Activated naive CD4-positive, alpha-beta T cell treated with anti-CD3 and anti-CD28 coated beads, Interleukin-2, amount 10 ng/mL, durations not matched to agents 7 days and 5 days (primary cell): Measurements from ENCODE around the gene MEN1.

ENCODE experiments used
- CTCF ChIA-PET: fragments of 350-600 bp; sonication (Branson Sonifier 250); formaldehyde crosslinking; loops from one replicate; lab custom pipeline; 2021; ENCODE audit warnings: antibody characterized with exemption; lab: Charles Lee
- DNase-seq: peaks from one replicate; pipeline ENCODE4 v3.0.0-alpha.2; 2020
- H3K27ac Mint-ChIP-seq: one replicate; pipeline ENCODE4 v1.8.0; 2021; ENCODE audit warnings: mild to moderate bottlenecking, moderate library complexity, mixed read lengths
- H3K27me3 Mint-ChIP-seq: one replicate; pipeline ENCODE4 v1.8.0; 2021; ENCODE audit warnings: mild to moderate bottlenecking, mixed read lengths
- H3K36me3 Mint-ChIP-seq: one replicate; pipeline ENCODE4 v1.8.0; 2021; ENCODE audit warnings: mixed read lengths
- H3K4me1 Mint-ChIP-seq: one replicate; pipeline ENCODE4 v1.8.0; 2021; ENCODE audit warnings: mixed read lengths
- H3K4me3 Mint-ChIP-seq: one replicate; pipeline ENCODE4 v1.8.0; 2021; ENCODE audit warnings: mild to moderate bottlenecking, moderate library complexity, mixed read lengths
- H3K9me3 Mint-ChIP-seq: one replicate; pipeline ENCODE4 v1.8.0; 2021; ENCODE audit warnings: mixed read lengths

The MEN1 gene

GRCh38 chr11:64810891-64811272 is 531 bp upstream of the MEN1 start:
- Mint-ChIP-seq H3K27me3 (no peaks in the 10 kb centered on the region), H3K4me1 (peaks cover 27% of the 10 kb centered on the region), H3K9me3 (no peaks in the 10 kb centered on the region), H3K27ac (peak overlapping the region; percentile 92), H3K36me3 (peaks cover 22% of the 10 kb centered on the region), H3K4me3 (peak overlapping the region; percentile 98)
- CTCF ChIA-PET, result interaction anchor here (1.0 kb wide), 1 partner anchor 37 kb away, joined by 3 read pairs; no protein-coding TSS in a partner anchor
- peak; percentile 77 for DNase-seq

DNA sequence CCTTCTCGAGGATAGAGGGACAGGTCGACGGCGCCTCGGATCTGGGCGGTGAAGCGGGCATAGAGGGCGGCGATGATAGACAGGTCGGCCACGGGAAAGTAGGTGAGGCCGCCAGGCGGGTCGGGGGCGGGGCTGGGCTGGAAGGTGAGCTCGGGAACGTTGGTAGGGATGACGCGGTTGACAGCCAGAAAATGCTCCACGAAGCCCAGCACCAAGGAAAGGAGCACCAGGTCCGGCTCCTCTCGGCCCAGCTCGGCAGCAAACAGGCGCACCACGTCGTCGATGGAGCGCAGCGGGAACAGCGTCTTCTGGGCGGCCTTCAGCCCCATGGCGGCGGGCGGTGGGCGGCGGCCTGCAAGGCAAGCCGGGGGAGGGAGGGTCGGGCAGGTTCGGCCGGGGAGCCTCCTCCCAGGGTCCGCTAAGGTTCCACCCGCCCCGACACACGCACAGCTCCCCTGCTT is 540 bp downstream of the MEN1 start:
- H3K27ac Mint-ChIP-seq, result peak overlapping the region; percentile 73
- DNase-seq, result peak; percentile 40
- H3K4me1 Mint-ChIP-seq, result peaks cover 27% of the 10 kb centered on the region
- H3K9me3 Mint-ChIP-seq, result no peaks in the 10 kb centered on the region
- peak overlapping the region; percentile 98 for H3K4me3 Mint-ChIP-seq
- no peaks in the 10 kb centered on the region for H3K27me3 Mint-ChIP-seq
- CTCF ChIA-PET, result interaction anchor here (0.6 kb wide), 1 partner anchor 420 kb away, joined by 3 read pairs; no protein-coding TSS in a partner anchor
- peaks cover 26% of the 10 kb centered on the region for H3K36me3 Mint-ChIP-seq

DNA sequence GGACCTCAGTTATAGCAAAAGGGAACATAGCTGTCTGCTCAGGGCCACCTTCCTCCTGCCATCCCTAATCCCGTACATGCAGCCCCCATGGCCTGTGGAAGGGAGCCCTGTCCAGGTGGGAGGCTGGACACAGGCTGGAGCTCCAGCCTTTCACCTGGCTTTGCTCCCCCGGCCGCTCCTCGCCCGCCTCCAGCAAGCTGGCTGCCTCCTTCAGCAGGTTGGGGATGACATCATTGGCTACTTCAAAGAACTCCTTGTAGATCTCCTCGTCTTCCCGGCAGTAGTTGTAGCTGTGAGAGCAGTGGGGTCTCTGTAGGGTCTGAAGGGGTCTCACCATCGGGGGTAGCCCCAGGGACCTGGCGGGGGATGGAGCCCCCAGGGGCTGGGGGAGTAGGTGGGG is 4.9 kb downstream of the MEN1 start:
- no peaks in the 10 kb centered on the region for H3K27me3 Mint-ChIP-seq
- peaks cover 48% of the 10 kb centered on the region for H3K4me1 Mint-ChIP-seq
- H3K4me3 Mint-ChIP-seq, result no peak overlapping the region
- H3K27ac Mint-ChIP-seq, result no peak overlapping the region
- no peaks in the 10 kb centered on the region for H3K9me3 Mint-ChIP-seq
- DNase-seq, result no peak
- CTCF ChIA-PET, result interaction anchor here (1.0 kb wide), 1 partner anchor 117 kb away, joined by 3 read pairs; no protein-coding TSS in a partner anchor
- peaks cover 32% of the 10 kb centered on the region for H3K36me3 Mint-ChIP-seq

DNA sequence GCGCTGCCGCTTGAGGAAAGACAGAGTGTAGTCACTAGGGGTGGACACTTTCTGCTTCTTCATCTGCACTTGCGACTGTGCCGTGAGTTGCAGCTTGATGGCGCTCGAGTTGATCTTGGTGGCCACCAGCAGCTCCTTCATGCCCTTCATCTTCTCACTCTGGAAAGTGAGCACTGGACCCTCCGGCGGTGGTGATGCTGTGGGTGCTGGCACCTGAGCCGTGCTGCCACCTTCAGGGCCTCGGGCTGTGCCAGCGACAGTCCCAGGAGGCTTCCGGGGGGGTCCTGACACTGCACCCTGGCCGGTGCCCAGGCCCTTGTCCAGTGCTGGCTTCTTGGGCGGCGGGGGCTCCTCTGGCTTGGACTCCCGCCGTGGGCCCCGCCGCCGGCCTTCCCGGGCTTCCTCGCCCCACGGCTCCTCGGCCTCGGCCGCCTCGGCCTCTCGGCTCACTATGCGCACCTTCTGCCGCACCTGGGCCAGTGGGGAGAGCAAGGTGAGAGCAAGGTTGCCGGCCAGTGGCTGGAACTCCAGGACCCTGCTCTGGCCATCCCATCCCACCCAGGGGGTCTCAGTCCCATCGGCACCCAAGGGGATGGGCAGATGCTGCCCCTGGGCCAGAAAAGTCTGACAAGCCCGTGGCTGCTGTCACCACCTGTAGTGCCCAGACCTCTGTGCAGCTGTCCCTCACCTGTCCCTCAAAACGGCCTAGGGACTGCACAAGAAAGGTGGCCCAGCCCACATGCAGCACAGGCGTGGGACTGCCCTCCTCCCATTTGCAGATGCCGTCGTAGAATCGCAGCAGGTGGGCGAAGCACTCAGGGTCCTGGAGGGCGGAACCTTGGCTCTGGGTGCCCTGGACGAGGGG is 5.8 kb downstream of the MEN1 start:
- no peaks in the 10 kb centered on the region for H3K9me3 Mint-ChIP-seq
- CTCF ChIA-PET, result interaction anchor here (0.8 to 2.0 kb wide), 4 partner anchors 17 to 116 kb away, joined by 3 to 5 read pairs (median 3); partner anchors contain the start of gene SF1
- H3K36me3 Mint-ChIP-seq, result peaks cover 32% of the 10 kb centered on the region
- peaks cover 43% of the 10 kb centered on the region for H3K4me1 Mint-ChIP-seq
- DNase-seq, result no peak
- H3K4me3 Mint-ChIP-seq, result peak overlapping the region; percentile 85
- peak overlapping the region; percentile 87 for H3K27ac Mint-ChIP-seq
- H3K27me3 Mint-ChIP-seq, result no peaks in the 10 kb centered on the region

DNA sequence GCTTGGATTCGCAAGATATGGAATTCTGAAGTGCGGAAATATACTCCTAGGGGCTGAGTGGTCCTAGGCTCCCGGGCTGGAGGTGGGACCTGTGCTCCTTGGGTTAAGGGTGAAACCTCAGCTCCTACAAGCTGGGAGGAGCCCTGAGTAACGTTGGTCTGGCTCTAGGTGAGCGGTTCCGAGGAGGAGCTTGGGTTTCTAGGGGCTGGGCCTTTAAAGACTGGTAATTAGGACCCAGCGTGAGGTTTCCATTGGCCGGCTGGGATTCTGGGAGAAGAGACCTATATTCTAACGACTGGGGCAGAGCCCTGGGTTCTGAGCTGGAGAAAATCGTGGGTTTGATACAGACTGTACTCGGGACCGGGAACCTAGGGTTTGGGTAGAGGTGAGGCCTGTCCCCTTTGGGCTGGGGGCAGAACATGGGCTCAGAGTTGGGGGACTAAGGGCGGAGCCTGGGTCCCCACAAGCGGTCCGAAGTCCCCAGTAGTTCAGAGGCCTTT is 6.5 kb downstream of the MEN1 start:
- CTCF ChIA-PET, result interaction anchor here (0.6 to 2.0 kb wide), 4 partner anchors 16 to 43 kb away, joined by 3 to 5 read pairs (median 3); partner anchors contain the start of gene SF1
- DNase-seq, result no peak
- Mint-ChIP-seq H3K9me3 (no peaks in the 10 kb centered on the region), H3K27me3 (no peaks in the 10 kb centered on the region), H3K4me3 (peak overlapping the region; percentile 85), H3K4me1 (peaks cover 40% of the 10 kb centered on the region), H3K36me3 (peaks cover 35% of the 10 kb centered on the region), H3K27ac (peak overlapping the region; percentile 87)

DNA sequence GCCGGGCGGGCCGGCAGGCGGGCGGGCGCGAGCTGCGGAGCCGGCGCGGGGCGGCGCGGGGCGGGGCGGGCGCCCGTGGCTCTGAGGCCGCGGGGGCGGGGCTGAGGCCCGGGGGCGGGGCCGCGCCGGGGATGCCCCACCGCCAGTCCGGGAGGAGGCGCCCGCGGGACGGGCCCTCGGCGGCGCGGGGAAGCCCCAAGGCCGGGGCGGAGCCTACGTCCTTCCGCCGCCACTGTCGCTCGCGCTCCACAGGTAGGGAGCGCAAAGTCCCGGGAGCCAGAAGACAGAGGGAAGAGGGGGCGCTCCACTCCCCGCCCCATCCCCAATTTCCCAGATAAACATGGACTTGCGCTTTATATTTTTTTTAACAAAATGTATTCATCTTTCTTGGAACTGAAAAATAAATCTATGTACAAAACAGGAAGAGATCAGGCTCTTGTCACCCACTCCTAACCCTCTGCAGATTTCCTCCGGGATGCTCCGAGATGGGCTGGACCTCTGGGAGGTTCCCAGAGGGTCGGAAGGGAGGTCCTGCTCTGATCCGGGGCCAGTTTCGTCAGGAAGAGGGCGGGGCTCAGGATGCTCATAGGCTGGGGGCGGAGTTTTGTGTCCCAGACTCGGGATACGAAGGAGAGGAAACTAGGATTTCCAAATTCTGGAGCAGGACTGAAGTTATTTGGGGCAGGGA is 7.0 kb downstream of the MEN1 start, which contains the start of gene MAP4K2:
MAP4K2 (minus strand) TSS at position 57 of the 688 bp plus-strand sequence. CDS start 65 bp downstream, outside the sequence.
- H3K9me3 Mint-ChIP-seq, result no peaks in the 10 kb centered on the region
- peak within 1 kb of the TSS; percentile 85 for H3K4me3 Mint-ChIP-seq
- peak; percentile 89 for DNase-seq
- peaks cover 41% of the 10 kb centered on the region for H3K4me1 Mint-ChIP-seq
- CTCF ChIA-PET, result interaction anchor here (0.6 to 2.0 kb wide), 2 partner anchors 16 to 43 kb away, joined by 3 to 5 read pairs; no protein-coding TSS in a partner anchor
- peak within 1 kb of the TSS; percentile 87 for H3K27ac Mint-ChIP-seq
- H3K27me3 Mint-ChIP-seq, result no peaks in the 10 kb centered on the region
- peaks cover 38% of the 10 kb centered on the region for H3K36me3 Mint-ChIP-seq

DNA sequence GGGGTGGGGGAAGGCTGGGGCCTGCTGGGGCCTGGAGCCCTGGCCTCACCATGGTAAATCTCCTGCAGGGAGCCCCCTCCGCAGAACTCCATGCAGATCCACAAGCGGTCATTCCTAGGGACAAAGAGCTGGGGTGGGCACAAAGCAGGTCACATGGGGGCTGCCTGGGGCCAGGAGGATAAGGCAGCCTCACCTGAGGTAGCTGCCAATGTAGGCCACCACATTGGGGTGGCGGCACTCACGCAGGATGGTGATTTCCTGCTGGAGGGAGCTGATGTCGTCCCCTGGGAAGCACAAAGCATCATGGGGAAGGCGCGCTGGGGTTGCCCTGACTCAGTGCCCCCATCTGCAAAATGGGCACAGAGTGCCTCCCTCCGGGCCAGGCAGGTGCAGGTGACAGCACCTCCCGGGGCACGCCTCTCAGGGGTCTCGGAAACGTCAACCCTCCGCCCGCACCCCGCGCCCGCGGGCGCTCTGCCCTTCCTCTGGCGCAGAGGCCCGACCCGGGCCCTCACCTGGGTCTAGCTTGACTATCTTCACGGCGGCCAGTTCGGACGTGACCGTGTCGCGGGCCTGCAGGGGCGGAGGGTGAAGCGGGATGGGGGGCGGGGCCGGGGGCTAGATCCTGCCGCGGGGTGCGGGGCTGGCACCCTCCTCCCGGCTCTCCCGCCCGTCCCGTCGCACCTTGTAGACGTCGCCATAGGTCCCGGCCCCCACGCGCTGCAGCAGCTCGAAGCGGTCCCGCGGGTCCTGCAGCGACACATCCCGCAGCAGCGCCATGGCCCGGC is 7.8 kb downstream of the MEN1 start:
- no peak for DNase-seq
- Mint-ChIP-seq H3K9me3 (no peaks in the 10 kb centered on the region), H3K4me3 (peak overlapping the region; percentile 82), H3K4me1 (peaks cover 37% of the 10 kb centered on the region), H3K27me3 (no peaks in the 10 kb centered on the region), H3K36me3 (peaks cover 34% of the 10 kb centered on the region), H3K27ac (peak overlapping the region; percentile 83)
- CTCF ChIA-PET, result interaction anchor here (1.0 to 2.0 kb wide), 2 partner anchors 10 to 15 kb away, joined by 3 to 5 read pairs; no protein-coding TSS in a partner anchor

DNA sequence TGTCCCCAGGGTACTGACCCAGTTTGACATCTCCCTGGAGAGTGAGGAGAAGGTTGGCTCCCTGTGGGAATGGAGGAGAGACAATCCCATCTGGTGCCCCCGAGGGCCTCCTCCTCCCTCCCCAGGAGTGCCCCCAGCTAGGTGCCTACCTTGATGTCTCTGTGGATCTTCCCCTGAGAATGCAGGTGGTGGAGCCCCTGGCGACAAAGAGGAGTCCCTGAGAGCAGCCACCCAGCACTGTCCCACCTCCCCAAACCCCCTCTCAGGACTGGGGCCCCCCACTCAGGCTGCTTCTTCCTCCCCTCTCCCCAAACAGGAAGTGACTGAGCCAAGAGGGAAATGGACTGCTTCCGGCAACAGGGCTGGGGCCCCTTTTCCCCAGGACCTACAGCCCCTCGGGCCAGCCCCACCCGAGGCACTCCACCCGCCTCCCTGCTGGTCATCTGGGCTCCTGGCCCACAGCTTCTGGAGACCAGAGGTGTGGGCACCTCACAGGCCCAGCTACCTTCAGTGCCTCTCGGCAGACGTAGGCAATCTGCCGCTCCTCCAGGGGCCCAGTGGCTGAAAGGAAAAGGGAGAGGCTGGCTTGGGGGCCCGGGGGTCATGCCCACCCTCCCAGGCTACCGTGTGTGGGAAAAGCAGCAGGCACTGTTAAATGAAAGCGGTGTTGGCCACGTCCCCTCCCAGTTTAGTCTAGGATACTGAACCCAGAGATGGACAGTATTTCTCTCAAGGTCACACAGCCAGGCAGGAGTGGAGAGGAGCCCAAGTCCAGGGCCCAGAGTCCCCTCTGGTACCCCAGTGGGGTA is 8.6 kb downstream of the MEN1 start:
- CTCF ChIA-PET, result interaction anchor here (1.0 kb wide), 1 partner anchor 11 kb away, joined by 3 read pairs; no protein-coding TSS in a partner anchor
- H3K36me3 Mint-ChIP-seq, result peaks cover 29% of the 10 kb centered on the region
- peaks cover 36% of the 10 kb centered on the region for H3K4me1 Mint-ChIP-seq
- H3K4me3 Mint-ChIP-seq, result peak overlapping the region; percentile 82
- H3K27me3 Mint-ChIP-seq, result no peaks in the 10 kb centered on the region
- peak overlapping the region; percentile 83 for H3K27ac Mint-ChIP-seq
- no peaks in the 10 kb centered on the region for H3K9me3 Mint-ChIP-seq
- peak; percentile 38 for DNase-seq

DNA sequence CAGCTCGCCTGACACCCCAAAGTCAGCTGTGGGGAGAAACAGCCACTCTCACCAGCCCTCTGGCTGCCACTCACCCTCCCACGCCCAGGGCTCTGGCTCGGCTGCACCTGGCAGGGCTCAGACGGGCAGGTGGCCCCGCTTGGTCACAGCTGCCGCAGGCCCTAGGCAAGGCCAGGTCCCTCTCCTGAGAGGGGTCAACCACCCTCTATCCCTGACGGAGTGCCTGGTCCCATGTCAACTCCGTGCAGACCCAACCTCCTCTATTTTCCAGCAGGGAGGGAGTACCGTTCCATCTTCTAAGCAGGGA is 9.2 kb downstream of the MEN1 start:
- no peaks in the 10 kb centered on the region for H3K27me3 Mint-ChIP-seq
- peaks cover 30% of the 10 kb centered on the region for H3K36me3 Mint-ChIP-seq
- no peaks in the 10 kb centered on the region for H3K9me3 Mint-ChIP-seq
- no peak for DNase-seq
- H3K4me3 Mint-ChIP-seq, result peak overlapping the region; percentile 82
- CTCF ChIA-PET, result interaction anchor here (0.6 kb wide), 1 partner anchor 149 kb away, joined by 3 read pairs; no protein-coding TSS in a partner anchor
- H3K4me1 Mint-ChIP-seq, result peaks cover 41% of the 10 kb centered on the region
- peak overlapping the region; percentile 83 for H3K27ac Mint-ChIP-seq

DNA sequence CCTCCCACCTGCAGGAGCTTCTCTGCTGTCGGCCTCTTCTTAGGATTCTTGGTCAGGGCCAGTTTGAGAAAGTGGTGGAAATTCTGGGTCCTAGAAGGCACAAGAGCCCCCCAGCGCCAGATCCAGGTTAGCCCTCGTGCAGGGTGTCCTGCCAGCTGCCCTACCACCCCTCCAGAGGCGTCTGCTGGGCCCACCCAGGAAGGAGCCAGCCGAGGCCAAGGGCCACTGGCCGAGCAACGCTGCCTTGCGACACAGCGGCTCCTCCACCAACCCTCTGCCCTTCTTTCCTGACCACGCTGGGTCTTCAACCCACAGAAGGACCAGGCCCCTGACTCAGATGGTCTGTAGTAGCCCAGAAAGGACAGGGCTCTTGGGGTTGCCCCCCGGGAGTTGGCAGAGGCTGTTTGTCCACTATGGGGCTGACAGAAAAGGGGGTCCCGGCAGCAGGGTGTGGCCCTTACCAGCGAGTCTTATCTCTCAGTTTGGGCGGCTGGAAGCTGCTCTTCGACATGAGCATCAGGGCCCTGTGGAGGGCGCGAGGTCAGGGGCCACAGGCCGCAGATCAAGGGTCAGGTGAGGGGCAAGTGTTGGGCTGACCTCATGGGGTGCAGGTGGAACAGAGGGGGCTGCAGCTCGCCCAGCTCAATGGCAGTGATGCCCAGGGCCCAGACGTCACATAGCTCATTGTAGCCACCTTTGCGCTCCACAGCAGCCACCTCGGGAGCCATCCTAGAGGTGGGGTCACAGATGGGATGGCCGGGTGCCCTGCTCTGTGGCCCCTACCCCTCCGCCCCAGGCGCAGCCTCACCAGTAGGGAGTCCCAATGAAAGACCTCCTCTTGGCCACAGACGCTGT is 9.8 kb downstream of the MEN1 start:
- Mint-ChIP-seq H3K36me3 (peaks cover 29% of the 10 kb centered on the region), H3K27me3 (no peaks in the 10 kb centered on the region), H3K27ac (peak overlapping the region; percentile 55), H3K4me1 (peaks cover 47% of the 10 kb centered on the region), H3K4me3 (peak overlapping the region; percentile 82), H3K9me3 (no peaks in the 10 kb centered on the region)
- no peak for DNase-seq
- CTCF ChIA-PET, result interaction anchor here (0.6 kb wide), 1 partner anchor 148 kb away, joined by 3 read pairs; no protein-coding TSS in a partner anchor

DNA sequence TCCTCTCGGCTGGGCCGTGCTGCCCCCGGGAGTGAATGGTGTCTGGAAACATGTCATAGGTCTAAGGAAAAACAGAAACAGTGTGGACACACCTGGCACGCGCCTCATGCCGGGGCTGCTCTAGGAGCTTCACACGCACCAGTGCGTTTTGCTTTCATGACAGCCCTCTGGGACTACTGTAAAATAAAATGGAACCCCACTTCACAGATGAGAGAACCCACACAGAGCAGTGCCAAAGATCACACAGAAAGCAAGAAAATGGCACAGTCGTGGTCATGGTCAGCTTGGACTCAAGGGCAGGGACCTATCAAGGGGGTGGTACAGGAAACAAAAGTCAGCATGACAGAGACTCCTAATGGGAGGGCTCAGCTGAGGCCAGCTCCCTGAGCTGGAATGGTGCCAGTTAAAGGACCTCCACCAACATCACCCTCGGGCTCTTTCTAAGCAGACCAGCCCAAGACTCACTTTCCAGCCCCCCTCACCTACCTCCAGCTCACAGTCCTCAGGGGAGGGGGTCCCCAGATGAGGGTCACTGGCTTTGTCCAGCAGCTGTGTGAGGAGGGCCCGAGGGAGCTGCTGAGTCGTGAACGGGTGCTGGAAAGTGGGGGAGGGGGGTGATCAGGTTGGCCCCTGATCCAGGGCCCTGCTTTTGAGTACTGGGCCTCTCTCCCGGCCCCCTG is 10.6 kb downstream of the MEN1 start:
- H3K4me3 Mint-ChIP-seq, result no peak overlapping the region
- H3K9me3 Mint-ChIP-seq, result no peaks in the 10 kb centered on the region
- no peaks in the 10 kb centered on the region for H3K27me3 Mint-ChIP-seq
- H3K4me1 Mint-ChIP-seq, result peaks cover 50% of the 10 kb centered on the region
- peaks cover 32% of the 10 kb centered on the region for H3K36me3 Mint-ChIP-seq
- CTCF ChIA-PET, result interaction anchor here (1.7 kb wide), 1 partner anchor 12 kb away, joined by 4 read pairs; no protein-coding TSS in a partner anchor
- no peak for DNase-seq
- H3K27ac Mint-ChIP-seq, result peak overlapping the region; percentile 24
